Cerebellar cortex (tissue), 1 donor: ENCODE measurements around the gene FGD4.

ENCODE experiments used
- DNase-seq: peaks from one replicate; pipeline ENCODE4 v3.0.0-alpha.2; 2015; ENCODE audit warnings: low spot score

Gene FGD4

GRCh38 chr12:32457251-32458025, 58.1 kb downstream of the FGD4 start:
- DNase-seq = no peak

GRCh38 chr12:32460638-32461037, 61.3 kb downstream of the FGD4 start:
- no peak for DNase-seq

- no peak for DNase-seq
Measured at GRCh38 chr12:32462908-32463307, 63.5 kb downstream of the FGD4 start.

GRCh38 chr12:32466187-32466586, 66.8 kb downstream of the FGD4 start:
- no peak for DNase-seq

- no peak for DNase-seq
Measured at GRCh38 chr12:32466986-32467711, 67.8 kb downstream of the FGD4 start.

GRCh38 chr12:32467959-32468863, 68.9 kb downstream of the FGD4 start:
- no peak for DNase-seq

GRCh38 chr12:32470936-32471470, 71.6 kb downstream of the FGD4 start:
- no peak for DNase-seq

- DNase-seq = no peak
Measured at GRCh38 chr12:32471591-32472001, 72.2 kb downstream of the FGD4 start.

GRCh38 chr12:32475724-32476123, 76.4 kb downstream of the FGD4 start:
- no peak for DNase-seq

GRCh38 chr12:32476446-32476845, 77.1 kb downstream of the FGD4 start:
- no peak for DNase-seq

- DNase-seq = no peak
Measured at GRCh38 chr12:32477714-32478113, 78.4 kb downstream of the FGD4 start.

GRCh38 chr12:32478166-32478565, 78.8 kb downstream of the FGD4 start:
- DNase-seq = no peak

GRCh38 chr12:32478858-32479725, 79.7 kb downstream of the FGD4 start:
- DNase-seq = no peak

- no peak for DNase-seq
Measured at GRCh38 chr12:32482226-32482625, 82.9 kb downstream of the FGD4 start.

- no peak for DNase-seq
Measured at GRCh38 chr12:32483499-32483898, 84.1 kb downstream of the FGD4 start.

GRCh38 chr12:32483993-32484392, 84.6 kb downstream of the FGD4 start:
- DNase-seq = no peak

GRCh38 chr12:32486158-32486557, 86.8 kb downstream of the FGD4 start:
- DNase-seq = no peak

GRCh38 chr12:32488132-32488531, 88.8 kb downstream of the FGD4 start:
- DNase-seq = no peak

GRCh38 chr12:32489070-32489469, 89.7 kb downstream of the FGD4 start:
- no peak for DNase-seq

GRCh38 chr12:32490801-32491200, 91.4 kb downstream of the FGD4 start:
- no peak for DNase-seq

GRCh38 chr12:32493282-32493681, 93.9 kb downstream of the FGD4 start:
- DNase-seq = no peak
